HG03342 (cell line): ENCODE measurements around the gene KCNE1.

Experiments
- ATAC-seq: cut with Tn5 transposase; IDR thresholded peaks from one replicate; pipeline ENCODE4 v1.9.1; 2021; ENCODE audit warnings: mild to moderate bottlenecking, moderate library complexity; ENCODE audit not compliant: unreplicated experiment

Gene KCNE1

GRCh38 chr21:34536311-34536710, 24.3 kb upstream of the KCNE1 start:
- no peak for ATAC-seq

GRCh38 chr21:34535886-34536285, 23.9 kb upstream of the KCNE1 start:
- no peak for ATAC-seq

- no peak for ATAC-seq
These were observed 22.5 kb upstream of the KCNE1 start for GRCh38 chr21:34534522-34534921.

GRCh38 chr21:34533938-34534337, 21.9 kb upstream of the KCNE1 start:
- ATAC-seq = no peak

GRCh38 chr21:34531399-34531798, 19.4 kb upstream of the KCNE1 start:
- ATAC-seq = no peak

GRCh38 chr21:34530261-34530660, 18.3 kb upstream of the KCNE1 start:
- no peak for ATAC-seq

GRCh38 chr21:34528131-34528561, 16.1 kb upstream of the KCNE1 start:
- no peak for ATAC-seq

GRCh38 chr21:34526618-34527290, 14.7 kb upstream of the KCNE1 start:
- no peak for ATAC-seq

- ATAC-seq = no peak
These were observed 14.2 kb upstream of the KCNE1 start for GRCh38 chr21:34526241-34526617.

- no peak for ATAC-seq
These were observed 12.9 kb upstream of the KCNE1 start for GRCh38 chr21:34524646-34525601.

GRCh38 chr21:34523019-34523555, 11.1 kb upstream of the KCNE1 start:
- ATAC-seq = no peak

GRCh38 chr21:34522284-34522683, 10.3 kb upstream of the KCNE1 start:
- no peak for ATAC-seq

GRCh38 chr21:34521561-34521960, 9.6 kb upstream of the KCNE1 start:
- ATAC-seq = no peak

- ATAC-seq = no peak
These were observed 8.9 kb upstream of the KCNE1 start for GRCh38 chr21:34520764-34521508.

- ATAC-seq = no peak
These were observed 8.3 kb upstream of the KCNE1 start for GRCh38 chr21:34520281-34520680.

- no peak for ATAC-seq
These were observed 7.7 kb upstream of the KCNE1 start for GRCh38 chr21:34519694-34520093.

- no peak for ATAC-seq
These were observed 7.0 kb upstream of the KCNE1 start for GRCh38 chr21:34519016-34519415.

GRCh38 chr21:34518301-34518700, 6.3 kb upstream of the KCNE1 start:
- no peak for ATAC-seq

- ATAC-seq = no peak
These were observed 5.7 kb upstream of the KCNE1 start for GRCh38 chr21:34517491-34518245.

GRCh38 chr21:34517039-34517438, 5.0 kb upstream of the KCNE1 start:
- ATAC-seq = no peak
